ENCODE results near the gene GPN3.
"Not testable (repeated sequence)": the region's sequence is repeated elsewhere in the genome, so short reads cannot be mapped to it uniquely, and the experiment has no call there.

The GPN3 gene

GRCh38 chr12:110466791-110467190, 1.3 kb downstream of the GPN3 start:
- peak overlapping the region; percentile 70 for H3K4me3 ChIP-seq (replicated peaks; ENCODE audit: low read depth, low read length)

DNA sequence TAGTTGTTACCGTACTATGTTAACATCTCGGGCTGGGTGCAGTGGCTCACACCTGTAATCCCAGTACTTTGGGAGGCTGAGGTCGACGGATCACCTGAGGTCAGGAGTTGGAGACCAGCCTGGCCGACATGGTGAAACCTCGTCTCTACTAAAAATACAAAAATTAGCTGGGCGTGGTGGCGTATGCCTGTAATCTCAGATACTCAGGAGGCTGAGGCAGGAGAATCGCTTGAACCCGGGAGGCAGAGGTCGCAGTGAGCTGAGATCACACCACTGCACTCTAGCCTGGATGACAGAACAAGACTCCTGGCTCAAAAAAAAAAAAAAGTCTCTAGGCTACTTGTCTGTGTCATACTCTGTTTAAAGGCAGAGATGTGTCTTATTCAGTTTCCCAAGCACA, 2.3 kb downstream of the GPN3 start:
- not testable (repeated sequence) for DNase-seq (ENCODE audit: low read depth)

More at GRCh38 chr12:110466791-110467190, 1.3 kb downstream of the GPN3 start:
- TF ChIP-seq, protein P1, sequence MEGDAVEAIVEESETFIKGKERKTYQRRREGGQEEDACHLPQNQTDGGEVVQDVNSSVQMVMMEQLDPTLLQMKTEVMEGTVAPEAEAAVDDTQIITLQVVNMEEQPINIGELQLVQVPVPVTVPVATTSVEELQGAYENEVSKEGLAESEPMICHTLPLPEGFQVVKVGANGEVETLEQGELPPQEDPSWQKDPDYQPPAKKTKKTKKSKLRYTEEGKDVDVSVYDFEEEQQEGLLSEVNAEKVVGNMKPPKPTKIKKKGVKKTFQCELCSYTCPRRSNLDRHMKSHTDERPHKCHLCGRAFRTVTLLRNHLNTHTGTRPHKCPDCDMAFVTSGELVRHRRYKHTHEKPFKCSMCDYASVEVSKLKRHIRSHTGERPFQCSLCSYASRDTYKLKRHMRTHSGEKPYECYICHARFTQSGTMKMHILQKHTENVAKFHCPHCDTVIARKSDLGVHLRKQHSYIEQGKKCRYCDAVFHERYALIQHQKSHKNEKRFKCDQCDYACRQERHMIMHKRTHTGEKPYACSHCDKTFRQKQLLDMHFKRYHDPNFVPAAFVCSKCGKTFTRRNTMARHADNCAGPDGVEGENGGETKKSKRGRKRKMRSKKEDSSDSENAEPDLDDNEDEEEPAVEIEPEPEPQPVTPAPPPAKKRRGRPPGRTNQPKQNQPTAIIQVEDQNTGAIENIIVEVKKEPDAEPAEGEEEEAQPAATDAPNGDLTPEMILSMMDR (IDR thresholded peaks at IDR 0.05; ENCODE audit: low read length, missing control alignments), result no peak
- DNase-seq (ENCODE audit: low read depth), result no peak

DNA sequence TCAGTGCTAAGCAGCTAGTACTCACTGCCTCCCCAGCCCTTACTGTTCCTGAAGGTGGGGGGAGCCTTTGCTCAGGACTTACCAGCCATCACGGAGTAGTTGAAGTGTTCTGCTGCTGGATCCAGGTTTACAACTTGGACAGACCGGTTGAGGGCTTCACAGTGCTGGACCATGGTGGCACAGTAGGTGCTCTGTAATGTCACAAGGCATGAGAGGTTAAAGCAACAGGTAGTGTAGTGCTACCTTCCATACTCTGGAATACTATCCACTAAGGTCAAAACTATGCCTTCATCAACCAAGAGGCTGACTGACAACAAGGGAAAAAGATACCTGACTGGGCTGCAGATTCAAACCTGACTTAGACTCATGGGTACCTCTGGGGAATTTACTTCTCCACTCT, 3.0 kb downstream of the GPN3 start:
- H3K4me3 ChIP-seq (replicated peaks; ENCODE audit: low read depth, low read length), result no peak overlapping the region

More for the DNA sequence above, 2.3 kb downstream of the GPN3 start:
- not testable (repeated sequence) for H3K4me3 ChIP-seq (replicated peaks; ENCODE audit: low read depth, low read length)

DNA sequence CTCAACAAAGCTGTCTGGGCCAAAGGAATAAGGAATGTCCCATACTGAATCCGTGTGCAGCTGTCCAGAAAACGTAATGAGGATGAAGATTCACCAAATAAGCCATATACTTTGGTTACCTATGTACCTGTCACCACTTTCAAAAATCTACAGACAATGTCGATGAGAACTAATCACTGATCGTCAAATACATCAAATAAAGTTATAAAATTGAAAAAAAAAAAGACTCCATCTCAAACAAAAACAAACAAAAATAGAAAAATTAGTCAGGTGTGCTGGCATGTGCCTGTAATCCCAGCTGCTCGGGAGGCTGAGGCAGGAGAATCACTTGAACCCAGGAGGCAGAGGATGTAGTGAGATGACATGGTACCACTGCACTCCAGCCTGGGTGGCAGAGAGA, 6.9 kb downstream of the GPN3 start:
- not testable (repeated sequence) for H3K4me3 ChIP-seq (replicated peaks; ENCODE audit: low read depth, low read length); DNase-seq (ENCODE audit: low read depth)

More for the DNA sequence above, 3.0 kb downstream of the GPN3 start:
- DNase-seq (ENCODE audit: low read depth), result no peak
- TF ChIP-seq, protein P1 (IDR thresholded peaks at IDR 0.05; ENCODE audit: low read length, missing control alignments), result no peak

DNA sequence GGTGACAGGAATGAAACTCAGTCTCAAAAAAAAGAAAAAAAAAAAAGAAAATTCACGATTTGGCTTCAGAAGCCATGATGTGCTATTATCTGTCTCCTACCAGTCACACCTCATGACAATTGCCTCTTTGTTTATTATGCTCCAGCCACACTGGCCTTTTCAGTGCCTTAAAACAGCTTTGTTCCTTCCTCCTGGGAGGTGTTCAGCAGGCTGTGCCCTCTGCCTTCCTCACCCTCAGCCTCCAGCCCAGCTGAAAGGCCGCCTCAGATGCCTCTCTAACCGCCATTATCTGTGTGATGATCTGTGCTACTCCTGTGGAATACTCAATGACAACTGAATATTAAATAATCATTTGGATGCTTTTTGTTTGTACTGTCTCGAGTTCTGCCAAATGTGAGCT, 9.3 kb downstream of the GPN3 start:
- H3K4me3 ChIP-seq (replicated peaks; ENCODE audit: low read depth, low read length), result no peak overlapping the region
- DNase-seq (ENCODE audit: low read depth), result no peak
- TF ChIP-seq, protein P1 (IDR thresholded peaks at IDR 0.05; ENCODE audit: low read length, missing control alignments), result no peak

DNA sequence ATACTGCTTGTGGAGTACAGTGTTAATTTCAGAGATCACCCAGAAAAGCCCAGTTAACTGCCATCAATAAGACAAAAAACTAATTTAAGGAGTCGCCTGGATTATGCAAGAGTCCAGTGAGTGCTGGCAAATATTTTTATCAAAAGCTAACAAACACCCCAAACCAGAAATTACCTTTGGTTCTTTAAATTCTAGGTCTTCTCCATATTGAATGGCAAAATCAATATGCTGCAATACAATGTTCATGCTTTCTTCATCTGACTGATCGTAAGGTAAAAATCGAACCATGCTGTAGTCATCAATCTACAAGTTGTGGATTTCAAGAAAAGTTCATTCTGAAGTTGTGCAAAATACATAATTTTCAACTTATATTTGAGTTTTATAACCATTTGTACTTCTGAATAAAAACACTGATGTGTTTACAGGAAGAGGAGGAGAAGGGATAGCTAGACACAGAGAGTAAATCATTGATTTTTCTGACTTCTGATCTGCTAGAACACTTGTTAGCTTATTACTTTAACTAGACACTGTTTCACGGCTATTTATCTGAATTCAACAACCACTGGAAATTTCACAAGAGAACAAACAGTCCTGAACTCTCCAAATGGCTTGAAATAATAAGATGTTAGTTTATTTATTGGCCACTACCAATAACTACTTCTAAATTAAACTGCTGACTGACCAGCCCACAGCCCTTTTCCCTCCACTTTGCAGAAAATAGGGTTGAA, 14.3 kb downstream of the GPN3 start:
- no peak overlapping the region for H3K4me3 ChIP-seq (replicated peaks; ENCODE audit: low read depth, low read length)
- TF ChIP-seq, protein P1 (IDR thresholded peaks at IDR 0.05; ENCODE audit: low read length, missing control alignments), result no peak
- DNase-seq (ENCODE audit: low read depth), result no peak

- H3K4me3 ChIP-seq (replicated peaks; ENCODE audit: low read depth, low read length), result no peak overlapping the region
- no peak for DNase-seq (ENCODE audit: low read depth)
- TF ChIP-seq, protein P1 (IDR thresholded peaks at IDR 0.05; ENCODE audit: low read length, missing control alignments), result no peak
These were observed 16.8 kb downstream of the GPN3 start for GRCh38 chr12:110451263-110451662.

DNA sequence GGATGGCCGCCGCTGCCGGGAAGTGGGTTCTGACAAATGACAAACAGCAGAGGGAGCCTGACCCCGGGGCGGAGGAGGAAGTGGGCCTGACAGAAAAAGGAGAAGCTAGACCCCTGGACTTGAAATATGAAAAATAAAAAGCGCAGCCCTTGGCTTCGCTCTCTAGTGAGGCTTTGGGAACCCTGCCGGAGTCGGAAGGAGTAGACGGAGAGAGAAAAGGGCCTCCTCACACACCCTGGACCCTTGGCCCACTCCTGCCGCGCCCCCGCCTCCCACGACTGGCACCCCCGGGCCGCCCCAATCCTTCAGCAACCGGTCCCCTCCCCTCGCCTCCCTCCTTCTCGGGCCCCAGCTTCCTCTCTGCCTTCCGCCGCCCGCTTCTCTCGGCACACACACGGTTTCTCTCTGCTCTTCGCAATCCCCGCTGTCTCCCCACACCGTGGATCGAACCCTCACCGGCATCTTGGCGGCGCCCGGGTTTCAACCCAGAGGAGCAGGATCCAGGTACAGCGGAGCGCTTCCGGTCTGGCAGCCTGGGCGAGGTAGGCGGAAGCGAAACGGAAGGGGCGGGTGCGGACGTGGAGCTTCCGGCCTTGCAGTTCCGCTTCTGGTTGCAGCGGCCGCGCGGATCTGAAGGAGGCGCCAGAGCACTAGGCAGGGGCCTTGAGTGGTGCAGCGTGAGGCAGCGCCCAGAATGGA, 18.1 kb downstream of the GPN3 start, which contains the start of gene ARPC3:
ARPC3 (minus strand) TSS at position 539 of the 699 bp plus-strand sequence; CDS start at position 462, 77 bp downstream.
- peak; percentile 95 for DNase-seq (ENCODE audit: low read depth)
- peak within 1 kb of the TSS; percentile 97 for H3K4me3 ChIP-seq (replicated peaks; ENCODE audit: low read depth, low read length)
- TF ChIP-seq, protein P1 (IDR thresholded peaks at IDR 0.05; ENCODE audit: low read length, missing control alignments), result peak; percentile 74

All from fibroblast of pulmonary artery (primary cell).